Testis (tissue), 2 donors: ENCODE results near the gene PPARA.
A peak's percentile ranks its signal among the peaks of the same experiment; 100 is the strongest.

Experiments
- POLR2A ChIP-seq: fragments of 450-650 bp; IDR thresholded peaks from one replicate; pipeline ENCODE4 v1.6.1; 2017; ENCODE audit warnings: antibody characterized with exemption, mild to moderate bottlenecking, moderate library complexity
- TF ChIP-seq, protein P1 (sequence below), 3 experiments: fragments of 450-650 bp in 2 of 3; fragments of 200-600 bp in 1 of 3; sonication (generic) in 1 of 3; IDR thresholded peaks; one replicate each; pipeline ENCODE4 v1.5.1; 2016 to 2019; ENCODE audit warnings: antibody characterized with exemption in 3 of 3, mild to moderate bottlenecking in 2 of 3, moderate library complexity in 1 of 3

DNA sequence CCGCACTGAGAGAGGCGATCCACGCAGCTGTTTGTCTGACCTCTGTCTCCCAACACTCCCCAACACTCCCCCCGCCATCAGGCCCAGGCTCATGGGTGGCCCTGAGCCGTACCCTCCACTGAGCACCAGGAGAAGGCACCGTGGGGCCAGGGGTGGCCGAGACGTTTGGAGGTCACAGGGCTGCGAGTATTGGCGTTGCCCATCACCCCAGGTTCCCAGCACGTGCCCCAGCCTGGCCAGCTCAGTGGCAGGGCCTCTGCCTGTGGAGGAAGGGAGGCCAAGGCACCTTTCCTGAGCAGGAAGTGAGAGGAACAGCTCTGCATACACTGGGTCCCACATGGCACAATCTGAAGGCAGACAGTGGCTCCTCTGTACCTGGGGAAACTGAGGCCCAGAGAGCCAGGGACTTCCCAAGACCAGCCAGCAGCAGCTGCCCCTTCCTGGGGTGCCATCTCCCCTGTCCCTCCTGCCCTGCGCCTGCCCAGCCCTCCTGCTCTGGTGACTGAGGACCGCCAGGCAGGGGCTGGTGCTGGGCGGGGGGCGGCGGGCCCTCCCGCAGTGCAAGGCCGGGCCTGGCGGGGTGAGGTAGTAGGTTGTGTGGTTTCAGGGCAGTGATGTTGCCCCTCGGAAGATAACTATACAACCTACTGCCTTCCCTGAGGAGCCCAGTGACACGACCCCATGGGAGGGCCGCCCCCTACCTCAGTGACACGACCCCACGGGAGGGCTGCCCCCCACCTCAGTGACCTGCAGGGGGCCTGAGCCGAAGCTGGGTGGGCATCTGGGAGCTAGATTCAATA lies 37.0 kb upstream of the PPARA start:
- TF ChIP-seq POLR2A: no peak
- TF ChIP-seq, protein P1, sequence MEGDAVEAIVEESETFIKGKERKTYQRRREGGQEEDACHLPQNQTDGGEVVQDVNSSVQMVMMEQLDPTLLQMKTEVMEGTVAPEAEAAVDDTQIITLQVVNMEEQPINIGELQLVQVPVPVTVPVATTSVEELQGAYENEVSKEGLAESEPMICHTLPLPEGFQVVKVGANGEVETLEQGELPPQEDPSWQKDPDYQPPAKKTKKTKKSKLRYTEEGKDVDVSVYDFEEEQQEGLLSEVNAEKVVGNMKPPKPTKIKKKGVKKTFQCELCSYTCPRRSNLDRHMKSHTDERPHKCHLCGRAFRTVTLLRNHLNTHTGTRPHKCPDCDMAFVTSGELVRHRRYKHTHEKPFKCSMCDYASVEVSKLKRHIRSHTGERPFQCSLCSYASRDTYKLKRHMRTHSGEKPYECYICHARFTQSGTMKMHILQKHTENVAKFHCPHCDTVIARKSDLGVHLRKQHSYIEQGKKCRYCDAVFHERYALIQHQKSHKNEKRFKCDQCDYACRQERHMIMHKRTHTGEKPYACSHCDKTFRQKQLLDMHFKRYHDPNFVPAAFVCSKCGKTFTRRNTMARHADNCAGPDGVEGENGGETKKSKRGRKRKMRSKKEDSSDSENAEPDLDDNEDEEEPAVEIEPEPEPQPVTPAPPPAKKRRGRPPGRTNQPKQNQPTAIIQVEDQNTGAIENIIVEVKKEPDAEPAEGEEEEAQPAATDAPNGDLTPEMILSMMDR (IDR thresholded peaks at IDR 0.05): peak in 1 of 3 experiments; percentile 25
